Heart right ventricle (tissue), 16 donors: ENCODE measurements around the gene GAA. TPM values are rescaled to one million over a fixed set of nuclear protein-coding genes. Genes with fewer than 3 reads are reported as not detected.
A peak's percentile ranks its signal among the peaks of the same experiment; 100 is the strongest.

Source experiments
- ATAC-seq, 8 donors: fragments of 200-7000 bp; cut with Tn5 transposase; one replicate each; pipeline ENCODE4 v1.9.1; 2020; ENCODE audit warnings: mild to moderate bottlenecking in 8 of 8, moderate library complexity in 8 of 8, moderate number of reproducible peaks in 1 of 8
- DNase-seq, 2 donors: peaks; one replicate each; pipeline ENCODE4 v3.0.0-alpha.2; 2020
- H3K27ac ChIP-seq, 10 donors: fragments of 200-600 bp; sonication (generic) in 2 of 10; one replicate each; pipeline versions ENCODE4 v1.5.0 to v1.8.0; 2020 to 2022; ENCODE audit warnings: mild to moderate bottlenecking in 3 of 10
- H3K27me3 ChIP-seq, 7 donors: fragments of 200-600 bp; one replicate each; pipeline ENCODE4 v1.8.0; 2021 to 2022; ENCODE audit warnings: mild to moderate bottlenecking in 2 of 7
- H3K36me3 ChIP-seq, 9 donors: fragments of 200-600 bp; sonication (generic) in 1 of 9; one replicate each; pipeline versions ENCODE4 v1.5.0 to v1.8.0; 2020 to 2022; ENCODE audit warnings: mild to moderate bottlenecking in 2 of 9
- H3K4me1 ChIP-seq, 9 donors: fragments of 200-600 bp; sonication (generic) in 1 of 9; one replicate each; pipeline versions ENCODE4 v1.5.0 to v1.8.0; 2020 to 2022; ENCODE audit warnings: mild to moderate bottlenecking in 4 of 9
- H3K4me3 ChIP-seq, 10 donors: fragments of 200-600 bp; sonication (generic) in 2 of 10; one replicate each; pipeline versions ENCODE4 v1.5.0 to v1.8.0; 2020 to 2022; ENCODE audit warnings: mild to moderate bottlenecking in 7 of 10, moderate library complexity in 2 of 10
- H3K9me3 ChIP-seq, 11 donors: fragments of 200-600 bp in 10 of 11; sonication (generic) in 2 of 11; one replicate each; pipeline versions ENCODE4 v1.5.0 to v1.8.0; 2013 to 2022; ENCODE audit warnings: mild to moderate bottlenecking in 2 of 11, control low read depth in 1 of 11, moderate library complexity in 1 of 11
- CTCF ChIP-seq, 9 donors: fragments of 200-600 bp; sonication (generic) in 2 of 9; IDR thresholded peaks; one replicate each; pipeline versions ENCODE4 v1.5.0 to v1.8.0; 2021 to 2022; ENCODE audit warnings: antibody characterized with exemption in 9 of 9, mild to moderate bottlenecking in 5 of 9, moderate library complexity in 1 of 9
- whole genome bisulfite sequencing, 2 donors: extraction: QIAGEN DNeasy Blood & Tissue Kit; methylation state at CpG; one replicate each; pipeline ENCODE4 v1.1.7; 2013; ENCODE audit warnings: inconsistent platforms in 1 of 2; 5-methylcytosine and 5-hydroxymethylcytosine counted together
- intact Hi-C, 10 donors: fragments of 100-400 bp; cut with DNase I; formaldehyde crosslinking; loops; one replicate each; pipeline versions ENCODE4 v1.11.1 to v1.14.2; 2022
- polyA plus RNA-seq, 2 donors: library from polyadenylated mRNA; stranded (reverse); fragments of 200-250 nt; gene quantifications; one replicate each; pipeline ENCODE4 v1.2.3, GENCODE V29; 2013
- total RNA-seq, 10 donors: library from RNA; stranded (reverse); fragmentation: NEBNext Ultra II Directional in 3 of 10; extraction: Animal tissue kit (Norgen Biotek cat#: 25700) in 3 of 10; gene quantifications; one replicate each; pipeline versions ENCODE4 v1.2.1 to v1.2.4, GENCODE V29; 2021 to 2023
- donor health status: Arrhythmogenic right ventricular cardiomyopathy.
- donor health status: ischemic (EF 13 %, LVEDD 7.1; RV severe dilation, severe dysfunction).
- donor health status: healthy with polysubstance abuse.
- donor health status: DM: no; HTN: yes; CAD: no.
- donor health status: DM: no; HTN: no; CAD: no.
- donor health status: ischemic (EF 25% LVEDD 6.9; RV normal size, moderate dysfunction).
- donor health status: ischemic (EF 25% LVEDD 5.7; RV mildly dilated, moderate dysfunction).
- donor health status: healthy.
- donor health status: DM: yes; HTN: yes; CAD: no.
- donor health status: Ischemic cardiomyopathy.
- donor health status: ischemic (EF 35%, LVEDD 5.7; RV mildly dilated, moderate dysfunction).
- donor health status: nonischemic (EF 11% LVEDD 7.7; RV severe dilation, severe dysfunction).
- donor health status: DM: yes; HTN: yes; CAD: no.
- donor health status: PGD.
- donor health status: ischemic (EF 29% LVEDD 5.4; RV normal size, mild dysfunction).
- donor health status: nonischemic (EF 23%, LVEDD 6.1; RV moderate dilation, normal function).

GAA gene
- total and polyA plus RNA-seq, 12 donors = 26.4 to 67.7 (median 49.6) TPM

- Histone ChIP-seq H3K36me3 (no peaks in the 10 kb centered on the region), H3K4me1 (peaks cover 0 to 9% (median 4%) of the 10 kb centered on the region in 9 donors), H3K27ac (no peak overlapping the region), H3K27me3 (no peaks in the 10 kb centered on the region), H3K4me3 (no peak overlapping the region), H3K9me3 (no peaks in the 10 kb centered on the region)
- no peak for TF ChIP-seq CTCF (IDR thresholded peaks at IDR 0.05)
- DNase-seq = no peak
- ATAC-seq = peak in 4 of 8 donors; percentile 6 to 36 (median 21)
- intact Hi-C loops = loop anchor here in 3 of 10 donors (5.0 kb wide), 1 partner anchor 76 kb away; no protein-coding TSS in a partner anchor
- 84 to 87% methylated on average over 13 of the region's 13 CpGs for WGBS, 2 donors
Observed at GRCh38 chr17:80083136-80083661, 18.2 kb upstream of the GAA start.

GRCh38 chr17:80084773-80085172, 16.6 kb upstream of the GAA start:
- DNase-seq = no peak
- intact Hi-C loops = loop anchor here in 3 of 10 donors (5.0 kb wide), 1 partner anchor 77 kb away; no protein-coding TSS in a partner anchor

DNA sequence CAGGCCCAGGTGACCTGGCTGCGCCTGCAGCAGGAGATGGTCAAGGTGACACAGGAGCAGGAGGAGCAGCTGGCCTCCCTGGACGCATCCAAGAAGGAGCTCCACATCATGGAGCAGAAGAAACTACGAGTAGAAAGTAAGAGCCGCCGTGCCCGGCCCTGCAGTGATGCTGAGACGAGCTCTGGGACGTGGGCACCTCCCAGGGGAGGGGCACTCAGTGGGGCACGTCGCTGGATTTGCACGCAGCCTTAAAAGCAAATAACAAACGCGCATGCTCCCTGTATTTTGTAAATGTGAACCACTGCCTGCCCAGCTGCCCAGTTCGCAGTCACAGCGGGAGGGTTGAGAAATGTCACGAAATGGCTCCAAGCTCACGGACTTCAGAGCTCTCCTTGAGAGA, 15.3 kb upstream of the GAA start:
- H3K4me1 ChIP-seq = peaks cover 0 to 9% (median 4%) of the 10 kb centered on the region in 9 donors
- DNase-seq (no peak), ATAC-seq (no peak)
- H3K4me3 ChIP-seq = no peak overlapping the region
- no peaks in the 10 kb centered on the region for H3K27me3 ChIP-seq
- no peaks in the 10 kb centered on the region for H3K36me3 ChIP-seq
- intact Hi-C loops = no loop called here
- WGBS, 2 donors = 85 to 88% methylated on average over 17 of the region's 17 CpGs
- TF ChIP-seq CTCF (IDR thresholded peaks at IDR 0.05) = no peak
- H3K27ac ChIP-seq = no peak overlapping the region
- no peaks in the 10 kb centered on the region for H3K9me3 ChIP-seq

More at GRCh38 chr17:80084773-80085172, 16.6 kb upstream of the GAA start:
- no peaks in the 10 kb centered on the region for H3K9me3 ChIP-seq
- no peak overlapping the region for H3K4me3 ChIP-seq
- H3K36me3 ChIP-seq = no peaks in the 10 kb centered on the region
- TF ChIP-seq CTCF (IDR thresholded peaks at IDR 0.05) = no peak
- H3K27me3 ChIP-seq = no peaks in the 10 kb centered on the region
- H3K4me1 ChIP-seq = peaks cover 0 to 9% (median 4%) of the 10 kb centered on the region in 9 donors
- ATAC-seq = no peak
- H3K27ac ChIP-seq = no peak overlapping the region
- WGBS, 2 donors = 86 to 88% methylated on average over 15 of the region's 15 CpGs

DNA sequence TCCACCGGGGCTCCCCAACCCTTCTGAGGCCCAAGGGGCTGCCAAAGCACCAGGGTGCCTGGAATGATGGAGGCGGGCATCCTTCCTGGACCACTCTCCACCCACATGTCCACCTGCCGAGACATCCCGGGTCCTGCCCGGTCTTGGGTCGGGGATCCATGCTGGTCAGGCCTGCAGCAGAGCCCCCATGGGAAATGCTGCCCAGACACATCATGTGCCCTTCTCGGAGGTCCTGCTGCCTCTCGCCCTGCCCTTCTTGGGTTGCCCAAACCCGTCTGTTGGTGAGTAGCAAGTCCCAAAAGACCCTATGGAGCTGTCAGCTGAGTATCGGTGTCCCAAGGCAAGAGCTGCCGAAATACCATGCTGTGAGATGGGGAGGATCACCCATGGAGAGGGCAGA, 14.8 kb upstream of the GAA start:
- DNase-seq (no peak), ATAC-seq (no peak)
- intact Hi-C loops = no loop called here
- no peaks in the 10 kb centered on the region for H3K36me3 ChIP-seq
- no peaks in the 10 kb centered on the region for H3K27me3 ChIP-seq
- no peak overlapping the region for H3K27ac ChIP-seq
- H3K9me3 ChIP-seq = no peaks in the 10 kb centered on the region
- WGBS, 2 donors = 91 to 92% methylated on average over 11 of the region's 11 CpGs
- peaks cover 0 to 9% (median 4%) of the 10 kb centered on the region in 9 donors for H3K4me1 ChIP-seq
- H3K4me3 ChIP-seq = no peak overlapping the region
- TF ChIP-seq CTCF (IDR thresholded peaks at IDR 0.05) = no peak
